Chondrocyte (in vitro differentiated cells): Measurements from ENCODE around the gene CDK5R2. TPM values are rescaled to one million over a fixed set of nuclear protein-coding genes. Genes with fewer than 3 reads are reported as not detected.

Experiments
- DNase-seq: peaks from one replicate; pipeline ENCODE4 v3.0.0; 2021; ENCODE audit warnings: mixed read lengths, low spot score
- H3K27ac Mint-ChIP-seq: one replicate; pipeline ENCODE4 v1.8.0; 2021; ENCODE audit warnings: mild to moderate bottlenecking, moderate library complexity, mixed read lengths; ENCODE audit not compliant: unreplicated experiment
- H3K27me3 Mint-ChIP-seq: 2 replicates; pipeline ENCODE4 v1.8.0; 2021; ENCODE audit warnings: low read depth, mixed read lengths
- H3K36me3 Mint-ChIP-seq: 2 replicates; pipeline ENCODE4 v1.8.0; 2021; ENCODE audit warnings: low read depth, mixed read lengths
- H3K4me1 Mint-ChIP-seq: 2 replicates; pipeline ENCODE4 v1.8.0; 2021; ENCODE audit warnings: low read depth, mild to moderate bottlenecking, mixed read lengths
- H3K4me3 Mint-ChIP-seq: one replicate; pipeline ENCODE4 v1.8.0; 2021; ENCODE audit warnings: mild to moderate bottlenecking, moderate library complexity, mixed read lengths; ENCODE audit not compliant: unreplicated experiment
- H3K9me3 Mint-ChIP-seq: 2 replicates; pipeline ENCODE4 v1.8.0; 2021; ENCODE audit warnings: low read depth, mixed read lengths
- total RNA-seq: library from RNA; stranded (reverse); gene quantifications from 3 replicates; pipeline ENCODE4 v1.2.1, GENCODE V29; 2021
- TF ChIP-seq, protein P1 (sequence below): fragments of 200-600 bp; sonication (generic); IDR thresholded peaks from 2 replicates; pipeline ENCODE4 v1.5.0; 2021; ENCODE audit warnings: antibody characterized with exemption, mild to moderate bottlenecking, moderate library complexity

CDK5R2 gene
- total RNA-seq, 1 donor from 2014 or later, result 0.22 TPM

DNA sequence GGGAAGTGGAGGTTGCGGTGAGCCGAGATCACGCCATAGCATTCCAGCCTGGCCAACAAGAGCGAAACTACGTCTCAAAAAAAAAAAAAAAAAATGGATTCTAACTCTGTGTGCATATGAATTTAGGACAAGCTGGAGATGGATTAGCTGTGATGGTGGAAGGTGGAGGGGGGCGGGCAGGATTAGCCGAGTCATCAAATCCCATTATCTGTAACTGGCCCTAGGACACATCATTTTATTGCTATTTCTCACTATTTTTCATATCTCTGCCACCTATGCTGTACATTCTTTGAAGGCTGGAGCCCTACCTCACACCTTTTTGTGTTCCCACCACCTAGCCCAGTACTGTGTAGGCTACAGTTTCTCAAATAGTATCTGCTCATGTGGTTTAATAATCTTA, 7.3 kb upstream of the CDK5R2 start:
- Mint-ChIP-seq H3K27me3 (peaks cover 74% of the 10 kb centered on the region), H3K4me1 (no peaks in the 10 kb centered on the region)
- DNase-seq, result no peak

DNA sequence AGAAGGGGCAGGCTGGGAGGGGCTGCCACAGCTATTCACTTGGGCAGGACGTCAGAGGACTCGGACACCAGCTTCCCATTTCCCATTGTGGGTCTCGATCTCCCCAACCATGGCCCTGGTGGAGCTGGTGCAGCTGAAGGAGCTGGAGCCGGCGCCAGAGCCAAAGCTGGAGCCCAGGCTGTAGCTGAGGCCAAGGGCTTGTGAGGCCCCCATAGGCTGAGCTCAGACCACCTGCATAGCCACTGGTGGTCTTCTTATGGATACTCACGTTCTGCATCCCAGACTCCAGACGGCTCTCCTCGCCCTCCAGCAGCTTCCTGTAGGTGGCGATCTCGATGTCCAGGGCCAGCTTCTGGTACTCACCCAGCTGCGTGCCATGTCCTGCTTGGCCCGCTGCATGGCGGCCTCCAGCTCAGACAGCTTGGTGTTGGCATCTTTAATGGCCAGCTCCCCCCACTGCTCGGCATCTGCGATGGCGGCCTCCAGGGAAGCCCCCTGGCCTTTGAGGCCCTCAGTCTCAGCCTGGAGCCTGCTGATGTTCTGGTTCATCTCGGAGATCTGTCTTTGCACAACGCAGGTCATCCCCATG, 6.0 kb upstream of the CDK5R2 start:
- H3K27ac Mint-ChIP-seq, result no peak overlapping the region
- no peaks in the 10 kb centered on the region for H3K9me3 Mint-ChIP-seq
- H3K4me3 Mint-ChIP-seq, result no peak overlapping the region
- TF ChIP-seq, protein P1, sequence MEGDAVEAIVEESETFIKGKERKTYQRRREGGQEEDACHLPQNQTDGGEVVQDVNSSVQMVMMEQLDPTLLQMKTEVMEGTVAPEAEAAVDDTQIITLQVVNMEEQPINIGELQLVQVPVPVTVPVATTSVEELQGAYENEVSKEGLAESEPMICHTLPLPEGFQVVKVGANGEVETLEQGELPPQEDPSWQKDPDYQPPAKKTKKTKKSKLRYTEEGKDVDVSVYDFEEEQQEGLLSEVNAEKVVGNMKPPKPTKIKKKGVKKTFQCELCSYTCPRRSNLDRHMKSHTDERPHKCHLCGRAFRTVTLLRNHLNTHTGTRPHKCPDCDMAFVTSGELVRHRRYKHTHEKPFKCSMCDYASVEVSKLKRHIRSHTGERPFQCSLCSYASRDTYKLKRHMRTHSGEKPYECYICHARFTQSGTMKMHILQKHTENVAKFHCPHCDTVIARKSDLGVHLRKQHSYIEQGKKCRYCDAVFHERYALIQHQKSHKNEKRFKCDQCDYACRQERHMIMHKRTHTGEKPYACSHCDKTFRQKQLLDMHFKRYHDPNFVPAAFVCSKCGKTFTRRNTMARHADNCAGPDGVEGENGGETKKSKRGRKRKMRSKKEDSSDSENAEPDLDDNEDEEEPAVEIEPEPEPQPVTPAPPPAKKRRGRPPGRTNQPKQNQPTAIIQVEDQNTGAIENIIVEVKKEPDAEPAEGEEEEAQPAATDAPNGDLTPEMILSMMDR, result no peak
- H3K36me3 Mint-ChIP-seq, result no peaks in the 10 kb centered on the region
- peaks cover 82% of the 10 kb centered on the region for H3K27me3 Mint-ChIP-seq
- H3K4me1 Mint-ChIP-seq, result no peaks in the 10 kb centered on the region
- DNase-seq, result no peak

More for the DNA sequence above, 7.3 kb upstream of the CDK5R2 start:
- TF ChIP-seq, protein P1, result no peak
- no peak overlapping the region for H3K4me3 Mint-ChIP-seq
- H3K9me3 Mint-ChIP-seq, result no peaks in the 10 kb centered on the region
- H3K36me3 Mint-ChIP-seq, result no peaks in the 10 kb centered on the region
- H3K27ac Mint-ChIP-seq, result no peak overlapping the region

DNA sequence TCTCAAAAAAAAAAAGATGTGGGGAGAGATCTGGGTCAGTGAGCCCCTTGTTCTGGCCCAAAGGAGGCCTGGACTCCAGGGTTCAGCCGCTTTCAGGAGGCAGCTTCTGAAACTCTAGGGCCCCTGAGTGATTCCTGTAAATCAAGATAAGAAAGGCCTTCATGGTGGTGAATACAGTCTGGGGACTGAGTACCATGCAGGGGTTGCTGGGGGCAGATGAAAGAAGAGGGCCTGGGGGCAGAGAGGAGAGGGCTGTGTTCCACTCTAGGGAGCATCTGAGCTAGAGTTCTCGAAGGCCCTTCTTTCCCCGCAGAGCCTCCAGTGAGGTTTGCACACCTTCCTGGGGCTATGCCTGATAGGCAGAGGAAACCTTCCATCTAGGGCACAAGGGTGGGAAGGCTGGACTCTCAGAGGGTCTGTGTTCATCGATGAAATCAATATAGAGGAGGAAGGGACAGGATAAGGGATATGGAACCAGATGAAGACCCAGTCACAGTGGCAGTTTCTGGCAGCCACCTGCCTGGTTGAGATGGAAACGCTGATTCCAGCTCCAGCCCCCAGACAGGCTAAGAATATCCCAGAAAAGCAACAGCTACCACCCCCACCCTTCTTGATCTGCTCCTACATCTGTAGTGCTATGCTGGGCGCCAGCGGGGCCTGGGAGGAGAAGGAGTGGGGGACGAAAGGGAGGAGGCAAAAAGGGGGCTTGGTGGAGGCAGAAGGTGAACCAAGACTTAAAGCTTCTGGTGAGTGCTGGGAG, 4.7 kb upstream of the CDK5R2 start:
- H3K27me3 Mint-ChIP-seq, result peaks cover 81% of the 10 kb centered on the region
- H3K27ac Mint-ChIP-seq, result no peak overlapping the region
- no peak overlapping the region for H3K4me3 Mint-ChIP-seq
- H3K4me1 Mint-ChIP-seq, result peaks cover 5% of the 10 kb centered on the region
- H3K36me3 Mint-ChIP-seq, result no peaks in the 10 kb centered on the region
- DNase-seq, result no peak
- TF ChIP-seq, protein P1, result no peak
- H3K9me3 Mint-ChIP-seq, result no peaks in the 10 kb centered on the region

DNA sequence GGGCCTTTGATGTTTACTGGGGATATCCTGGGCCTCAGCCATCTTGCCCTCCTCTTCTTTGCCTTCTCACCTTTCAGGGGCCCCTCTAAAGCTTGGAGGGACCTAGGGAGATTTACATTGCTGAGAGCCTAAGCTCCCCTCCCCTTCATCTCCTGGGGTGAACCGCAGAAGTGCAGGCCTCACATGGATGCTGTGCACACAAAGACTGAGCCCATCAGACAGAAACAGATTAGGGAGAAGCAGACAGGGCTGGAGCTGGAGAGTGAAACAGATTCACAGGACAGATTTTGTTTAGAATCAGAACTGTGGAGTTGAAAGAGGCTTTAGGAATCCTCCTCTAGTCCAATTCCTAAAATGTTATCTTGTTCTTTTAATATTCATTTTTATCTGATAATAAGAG, 3.4 kb upstream of the CDK5R2 start:
- TF ChIP-seq, protein P1, result no peak
- Mint-ChIP-seq H3K9me3 (no peaks in the 10 kb centered on the region), H3K4me1 (peaks cover 7% of the 10 kb centered on the region), H3K4me3 (no peak overlapping the region), H3K36me3 (peaks cover under 1% of the 10 kb centered on the region), H3K27me3 (peaks cover 75% of the 10 kb centered on the region), H3K27ac (no peak overlapping the region)
- no peak for DNase-seq

DNA sequence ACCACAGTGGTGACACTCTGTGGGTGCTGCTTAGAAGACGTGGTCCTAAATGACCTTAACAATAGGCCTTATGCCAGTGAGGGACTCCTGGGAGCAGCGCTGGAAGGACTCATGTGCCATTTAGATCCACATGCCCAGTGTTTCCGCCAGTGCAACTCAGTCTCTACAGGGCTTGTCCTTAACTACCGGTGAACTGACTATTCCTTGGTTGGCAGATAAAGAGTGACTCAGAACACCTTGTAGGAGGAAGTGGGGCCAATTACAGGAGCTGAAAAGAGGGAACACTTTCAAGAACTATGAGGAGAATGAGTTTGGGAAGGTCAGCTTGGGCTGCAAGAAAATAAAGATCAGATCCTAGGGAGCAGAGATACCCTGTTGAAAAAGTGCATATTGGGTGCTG, 1.8 kb upstream of the CDK5R2 start:
- Mint-ChIP-seq H3K27ac (no peak overlapping the region), H3K4me3 (no peak overlapping the region)

More for the DNA sequence above, 1.8 kb upstream of the CDK5R2 start:
- Mint-ChIP-seq H3K9me3 (no peaks in the 10 kb centered on the region), H3K4me1 (peaks cover 11% of the 10 kb centered on the region), H3K36me3 (peaks cover 3% of the 10 kb centered on the region), H3K27me3 (peaks cover 78% of the 10 kb centered on the region)
- no peak for DNase-seq
- TF ChIP-seq, protein P1, result no peak
